HG02678 (cell line): ENCODE data around the gene OLIG2.

Experiments
- ATAC-seq: cut with Tn5 transposase; IDR thresholded peaks from one replicate; pipeline ENCODE4 v1.9.1; 2021; ENCODE audit warnings: mild to moderate bottlenecking, moderate library complexity; ENCODE audit not compliant: unreplicated experiment

OLIG2 gene

GRCh38 chr21:33063907-33064622 lies 38.3 kb downstream of the OLIG2 start:
- ATAC-seq = no peak

- no peak for ATAC-seq
Measured at GRCh38 chr21:33064623-33065390, 39.1 kb downstream of the OLIG2 start.

GRCh38 chr21:33067043-33067442 lies 41.3 kb downstream of the OLIG2 start:
- ATAC-seq = no peak

- ATAC-seq = no peak
Measured at GRCh38 chr21:33067457-33067856, 41.7 kb downstream of the OLIG2 start.

- no peak for ATAC-seq
Measured at GRCh38 chr21:33069243-33069642, 43.5 kb downstream of the OLIG2 start.

GRCh38 chr21:33069645-33069993 lies 43.9 kb downstream of the OLIG2 start:
- no peak for ATAC-seq

GRCh38 chr21:33069994-33070743 lies 44.4 kb downstream of the OLIG2 start, which contains the start of gene OLIG1:
Gene OLIG1, plus strand, starts transcription at chr21:33070141. Its CDS starts 106 bp downstream, at chr21:33070247.
- ATAC-seq = peak; percentile 68

GRCh38 chr21:33070744-33070997 lies 44.9 kb downstream of the OLIG2 start:
- ATAC-seq = no peak

- peak; percentile 21 for ATAC-seq
Measured at GRCh38 chr21:33070998-33071769, 45.4 kb downstream of the OLIG2 start.

- ATAC-seq = no peak
Measured at GRCh38 chr21:33071770-33072306, 46.1 kb downstream of the OLIG2 start.

- no peak for ATAC-seq
Measured at GRCh38 chr21:33073636-33074035, 47.9 kb downstream of the OLIG2 start.

- no peak for ATAC-seq
Measured at GRCh38 chr21:33075128-33075527, 49.4 kb downstream of the OLIG2 start.

GRCh38 chr21:33075596-33076195 lies 50.0 kb downstream of the OLIG2 start:
- ATAC-seq = no peak

GRCh38 chr21:33076600-33077329 lies 51.0 kb downstream of the OLIG2 start:
- no peak for ATAC-seq
